Endothelial cell of umbilical vein (primary cell): ENCODE results near the gene LSR. TPM values are rescaled to one million over a fixed set of nuclear protein-coding genes. Genes with fewer than 3 reads are reported as not detected.

Experiments used
- BruUV-seq: library from RNA; stranded (reverse); fragments of 400-500 nt; replicated peaks from 2 replicates; lab custom pipeline; 2021; lab: Mats Ljungman, UMichigan
- CTCF ChIA-PET: fragments of 300-600, 350-600 bp; sonication (Branson Sonifier 250); formaldehyde crosslinking; loops from one replicate; lab custom pipeline; 2021; ENCODE audit warnings: antibody characterized with exemption, inconsistent platforms; lab: Charles Lee
- POLR2A ChIA-PET: fragments of 300-600, 350-600 bp; sonication (Branson Sonifier 250); formaldehyde crosslinking; loops from one replicate; lab custom pipeline; 2021; ENCODE audit warnings: antibody characterized with exemption, inconsistent platforms; lab: Charles Lee
- DNase-seq: peaks from one replicate; pipeline ENCODE4 v3.0.0-alpha.2; 2011; ENCODE audit warnings: low read depth, low spot score
- FAIRE-seq: peaks from 2 replicates; lab custom pipeline; 2011; peaks lifted over from hg19 to GRCh38; lab: Jason Lieb, UNC
- H2AFZ ChIP-seq: 2 replicates; pipeline ENCODE4 v1.6.0; 2012; ENCODE audit warnings: low read depth, low read length, control low read depth, inconsistent platforms
- H3K27ac ChIP-seq: 2 replicates; pipeline ENCODE4 v1.5.1; 2011; ENCODE audit warnings: low read depth, mild to moderate bottlenecking, control low read depth, low read length, moderate library complexity; ENCODE audit not compliant: insufficient read depth
- H3K27me3 ChIP-seq, 2 experiments: 2 replicates each; pipeline versions ENCODE4 v1.6.0 to v1.6.1; 2011; ENCODE audit warnings: low read length in 2 of 2, mixed read lengths in 1 of 2; ENCODE audit not compliant: control insufficient read depth in 2 of 2, insufficient read depth in 2 of 2
- H3K36me3 ChIP-seq, 2 experiments: 2 replicates in 1 of 2; 3 replicates in 1 of 2; pipeline ENCODE4 v1.5.1; 2011; ENCODE audit warnings: low read length in 2 of 2, mild to moderate bottlenecking in 1 of 2, moderate library complexity in 1 of 2; ENCODE audit not compliant: control insufficient read depth in 2 of 2, insufficient read depth in 2 of 2; ENCODE audit errors: extremely low read depth in 1 of 2
- H3K4me1 ChIP-seq: 3 replicates; pipeline ENCODE4 v1.5.1; 2011; ENCODE audit warnings: mild to moderate bottlenecking, low read length; ENCODE audit not compliant: control insufficient read depth, insufficient read depth; ENCODE audit errors: extremely low read depth
- H3K4me2 ChIP-seq: 2 replicates; pipeline ENCODE4 v1.6.1; 2011; ENCODE audit warnings: low read length, control low read depth, mixed read lengths; ENCODE audit not compliant: insufficient read depth
- H3K4me3 ChIP-seq, 3 experiments: fragments of 200-600 bp in 1 of 3; sonication (generic), shearing (Covaris generic) in 1 of 3; replicated peaks in 1 of 3; 2 replicates each; pipeline ENCODE4 v1.5.1; 2011 to 2016; ENCODE audit warnings: control low read depth in 3 of 3, low read length in 3 of 3, mild to moderate bottlenecking in 2 of 3, inconsistent platforms in 1 of 3, low read depth in 1 of 3, moderate library complexity in 1 of 3; ENCODE audit not compliant: insufficient read depth in 1 of 3
- H3K79me2 ChIP-seq: 2 replicates; pipeline ENCODE4 v1.6.0; 2012; ENCODE audit warnings: low read length, inconsistent platforms; ENCODE audit not compliant: control insufficient read depth, insufficient read depth
- H3K9ac ChIP-seq: replicated peaks from 2 replicates; pipeline ENCODE3; 2011; ENCODE audit warnings: low read length, control low read depth; ENCODE audit not compliant: insufficient read depth; ENCODE audit errors: extremely low read depth
- H3K9me1 ChIP-seq: replicated peaks from 3 replicates; pipeline ENCODE4 v1.6.0; 2011; ENCODE audit warnings: mild to moderate bottlenecking, low read length; ENCODE audit not compliant: control insufficient read depth, insufficient read depth; ENCODE audit errors: extremely low read depth
- H3K9me3 ChIP-seq: replicated peaks from 2 replicates; pipeline ENCODE4 v1.5.1; 2012; ENCODE audit warnings: low read length, inconsistent platforms; ENCODE audit not compliant: control insufficient read depth, insufficient read depth
- H4K20me1 ChIP-seq: replicated peaks from 2 replicates; pipeline ENCODE3; 2011; ENCODE audit warnings: mild to moderate bottlenecking, low read length; ENCODE audit not compliant: control insufficient read depth, insufficient read depth; ENCODE audit errors: extremely low read depth
- CTCF ChIP-seq, 2 donors: IDR thresholded peaks; 1 replicate in 1 of 2; 2 replicates in 1 of 2; pipeline ENCODE4 v1.5.1; 2011; ENCODE audit warnings: low read length in 2 of 2, mild to moderate bottlenecking in 2 of 2, moderate library complexity in 2 of 2, control low read depth in 1 of 2, inconsistent platforms in 1 of 2, low read depth in 1 of 2; ENCODE audit not compliant: insufficient read depth in 1 of 2; ENCODE audit errors: extremely low read depth in 1 of 2
- EZH2 ChIP-seq: IDR thresholded peaks from 2 replicates; pipeline ENCODE4 v1.6.1; 2012; ENCODE audit warnings: borderline replicate concordance, low read depth, mild to moderate bottlenecking, moderate library complexity, low read length, inconsistent platforms; ENCODE audit not compliant: severe bottlenecking
- FOS ChIP-seq: IDR thresholded peaks from 2 replicates; pipeline ENCODE4 v1.6.1; 2011; ENCODE audit warnings: mild to moderate bottlenecking, low read length, moderate library complexity, borderline replicate concordance; ENCODE audit not compliant: insufficient read depth
- GATA2 ChIP-seq: IDR thresholded peaks from 2 replicates; pipeline ENCODE4 v1.7.0; 2011; ENCODE audit warnings: low read depth, mild to moderate bottlenecking, moderate library complexity, mixed read lengths, low read length; ENCODE audit not compliant: insufficient read length, insufficient read depth
- JUN ChIP-seq: IDR thresholded peaks from 2 replicates; pipeline ENCODE4 v1.6.1; 2011; ENCODE audit warnings: borderline replicate concordance, low read depth; ENCODE audit not compliant: insufficient read length, insufficient read depth
- MAX ChIP-seq: IDR thresholded peaks from 2 replicates; pipeline ENCODE4 v1.6.1; 2011; ENCODE audit not compliant: insufficient read depth, insufficient read length
- MYC ChIP-seq: IDR thresholded peaks from one replicate; pipeline ENCODE4 v1.6.1; 2011; ENCODE audit warnings: mild to moderate bottlenecking, low read depth, low read length
- POLR2A ChIP-seq: IDR thresholded peaks from 2 replicates; pipeline ENCODE4 v1.6.1; 2012; ENCODE audit warnings: low read depth, mild to moderate bottlenecking, control low read depth, low read length
- POLR2AphosphoS5 ChIP-seq: IDR thresholded peaks from 2 replicates; pipeline ENCODE4 v1.6.1; 2012; ENCODE audit warnings: low read depth, mild to moderate bottlenecking, control low read depth, low read length, moderate library complexity; ENCODE audit not compliant: insufficient read depth
- dilution Hi-C: fragments of 300-500 bp; cut with MboI; formaldehyde crosslinking; loops from one replicate; pipeline ENCODE4 v1.15.0; 2019; ENCODE audit warnings: low sequenced_read_pairs; ENCODE audit not compliant: extremely low pct_ligation_motif_present
- intact Hi-C: fragments of 100-400 bp; cut with micrococcal nuclease; formaldehyde crosslinking; loops from one replicate; pipeline ENCODE4 v1.10.0; 2022
- polyA plus RNA-seq, 4 experiments: library from polyadenylated mRNA; depleted of rRNA in 3 of 4; stranded (reverse) in 3 of 4; unstranded in 1 of 4; fragments of >200 nt; gene quantifications; 2 replicates each; pipeline versions ENCODE4 v1.2.1 to v1.2.3, GENCODE V29; 2011 to 2012; ENCODE audit warnings: missing spikeins in 1 of 4
- total RNA-seq: library from RNA; stranded (reverse); gene quantifications from 2 replicates; pipeline ENCODE4 v1.2.3, GENCODE V29; 2021

Gene LSR
- total and polyA plus RNA-seq, 2 donors (not counting 3 experiments of a cell fraction or from before 2014, with no cell fraction given), result 0.76 to 1.0 TPM

- POLR2A ChIA-PET, result no interaction called here
Measured at GRCh38 chr19:35295792-35296462, 47.1 kb downstream of the LSR start.

More at GRCh38 chr19:35295792-35296462, 47.1 kb downstream of the LSR start:
- DNase-seq (no peak), FAIRE-seq (no peak)
- no peaks in the 10 kb centered on the region for H3K9me3 ChIP-seq
- dilution Hi-C loops, result no loop called here
- H3K4me3 ChIP-seq, result no peak overlapping the region
- no peaks in the 10 kb centered on the region for H3K27me3 ChIP-seq
- no peaks in the 10 kb centered on the region for H4K20me1 ChIP-seq
- no peaks in the 10 kb centered on the region for H3K79me2 ChIP-seq
- no peak overlapping the region for H3K27ac ChIP-seq
- no peaks in the 10 kb centered on the region for H3K36me3 ChIP-seq
- TF ChIP-seq JUN (no peak), POLR2A (no peak), GATA2 (no peak), FOS (no peak), MYC (no peak), CTCF (IDR thresholded peaks at IDR 0.05; ENCODE audit: extremely low read depth in 1 of 2, insufficient read depth in 1 of 2, low read depth in 1 of 2, low read length in 2 of 2) (no peak), POLR2AphosphoS5 (no peak), MAX (no peak), EZH2 (no peak)
- no peaks in the 10 kb centered on the region for H3K4me1 ChIP-seq
- intact Hi-C loops, result no loop called here
- H3K9me1 ChIP-seq, result no peaks in the 10 kb centered on the region
- CTCF ChIA-PET, result no interaction called here
- H3K9ac ChIP-seq, result no peak overlapping the region
- no TSS peak for BruUV-seq
- no peak overlapping the region for H3K4me2 ChIP-seq
- no peak overlapping the region for H2AFZ ChIP-seq
